ENCODE results near the gene KHDRBS2.

DNA sequence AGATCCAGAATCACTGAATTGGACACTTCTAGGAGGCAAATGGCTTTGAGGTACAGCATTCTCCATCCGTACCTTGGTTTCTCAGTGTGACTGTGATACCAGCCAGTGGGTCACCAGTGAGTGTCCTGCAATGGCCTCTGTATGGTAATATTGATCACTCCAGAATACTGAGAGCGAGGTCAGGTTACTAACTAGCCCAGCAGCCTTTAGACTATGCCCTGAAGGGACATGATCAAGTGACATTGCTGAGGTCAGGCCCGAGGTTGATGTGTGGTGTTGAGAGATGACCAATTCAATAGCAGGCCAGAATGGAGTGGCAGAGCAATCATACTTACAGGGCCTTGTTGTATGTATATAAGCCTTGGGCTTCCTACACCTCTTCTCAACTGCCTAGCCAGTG lies 476.0 kb downstream of the KHDRBS2 start:
- TF ChIP-seq, protein P1, sequence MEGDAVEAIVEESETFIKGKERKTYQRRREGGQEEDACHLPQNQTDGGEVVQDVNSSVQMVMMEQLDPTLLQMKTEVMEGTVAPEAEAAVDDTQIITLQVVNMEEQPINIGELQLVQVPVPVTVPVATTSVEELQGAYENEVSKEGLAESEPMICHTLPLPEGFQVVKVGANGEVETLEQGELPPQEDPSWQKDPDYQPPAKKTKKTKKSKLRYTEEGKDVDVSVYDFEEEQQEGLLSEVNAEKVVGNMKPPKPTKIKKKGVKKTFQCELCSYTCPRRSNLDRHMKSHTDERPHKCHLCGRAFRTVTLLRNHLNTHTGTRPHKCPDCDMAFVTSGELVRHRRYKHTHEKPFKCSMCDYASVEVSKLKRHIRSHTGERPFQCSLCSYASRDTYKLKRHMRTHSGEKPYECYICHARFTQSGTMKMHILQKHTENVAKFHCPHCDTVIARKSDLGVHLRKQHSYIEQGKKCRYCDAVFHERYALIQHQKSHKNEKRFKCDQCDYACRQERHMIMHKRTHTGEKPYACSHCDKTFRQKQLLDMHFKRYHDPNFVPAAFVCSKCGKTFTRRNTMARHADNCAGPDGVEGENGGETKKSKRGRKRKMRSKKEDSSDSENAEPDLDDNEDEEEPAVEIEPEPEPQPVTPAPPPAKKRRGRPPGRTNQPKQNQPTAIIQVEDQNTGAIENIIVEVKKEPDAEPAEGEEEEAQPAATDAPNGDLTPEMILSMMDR (conservative IDR thresholded peaks at IDR 0.05; ENCODE audit: low read length), result no peak
- no peak for TF ChIP-seq EZH2phosphoT487 (IDR thresholded peaks at IDR 0.05; ENCODE audit: borderline replicate concordance)
